AG09319 (cell line): ENCODE measurements around the gene SUCO.
"Not testable (repeated sequence)": the region's sequence is repeated elsewhere in the genome, so short reads cannot be mapped to it uniquely, and the experiment has no call there.

ENCODE experiments used
- DNase-seq: peaks from one replicate; pipeline ENCODE4 v3.0.0-alpha.2; 2010; ENCODE audit warnings: low read depth; ENCODE audit errors: extremely low read depth
- TF ChIP-seq, protein P1 (sequence below): IDR thresholded peaks from 2 replicates; pipeline ENCODE4 v1.5.1; 2011; ENCODE audit warnings: low read depth, mild to moderate bottlenecking, inconsistent platforms, low read length, moderate library complexity

SUCO gene

DNA sequence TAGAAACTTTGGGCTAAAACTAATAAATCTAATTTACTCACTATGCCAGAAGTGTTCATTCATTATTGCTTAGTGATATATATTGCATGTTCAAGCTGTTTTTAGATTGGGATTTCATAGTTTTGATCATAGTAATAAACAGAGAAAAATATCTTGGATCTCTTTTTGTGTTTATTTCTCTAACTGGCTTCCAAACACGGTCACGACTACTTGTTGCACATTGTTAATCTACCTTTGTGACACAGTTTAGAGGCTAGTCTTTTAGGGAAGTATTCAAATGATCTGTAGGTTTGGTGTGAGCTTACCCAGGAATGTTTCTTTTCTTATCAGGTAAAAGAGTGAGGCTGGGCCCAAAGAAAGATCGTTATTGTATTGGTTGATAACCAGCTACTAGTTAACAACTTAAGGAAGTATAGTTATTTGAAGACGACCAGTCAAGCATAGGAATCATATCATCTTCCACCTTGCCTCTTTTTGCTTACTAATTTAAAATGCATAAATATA lies 75.2 kb downstream of the SUCO start:
- DNase-seq, result no peak
- TF ChIP-seq, protein P1, sequence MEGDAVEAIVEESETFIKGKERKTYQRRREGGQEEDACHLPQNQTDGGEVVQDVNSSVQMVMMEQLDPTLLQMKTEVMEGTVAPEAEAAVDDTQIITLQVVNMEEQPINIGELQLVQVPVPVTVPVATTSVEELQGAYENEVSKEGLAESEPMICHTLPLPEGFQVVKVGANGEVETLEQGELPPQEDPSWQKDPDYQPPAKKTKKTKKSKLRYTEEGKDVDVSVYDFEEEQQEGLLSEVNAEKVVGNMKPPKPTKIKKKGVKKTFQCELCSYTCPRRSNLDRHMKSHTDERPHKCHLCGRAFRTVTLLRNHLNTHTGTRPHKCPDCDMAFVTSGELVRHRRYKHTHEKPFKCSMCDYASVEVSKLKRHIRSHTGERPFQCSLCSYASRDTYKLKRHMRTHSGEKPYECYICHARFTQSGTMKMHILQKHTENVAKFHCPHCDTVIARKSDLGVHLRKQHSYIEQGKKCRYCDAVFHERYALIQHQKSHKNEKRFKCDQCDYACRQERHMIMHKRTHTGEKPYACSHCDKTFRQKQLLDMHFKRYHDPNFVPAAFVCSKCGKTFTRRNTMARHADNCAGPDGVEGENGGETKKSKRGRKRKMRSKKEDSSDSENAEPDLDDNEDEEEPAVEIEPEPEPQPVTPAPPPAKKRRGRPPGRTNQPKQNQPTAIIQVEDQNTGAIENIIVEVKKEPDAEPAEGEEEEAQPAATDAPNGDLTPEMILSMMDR, result no peak

DNA sequence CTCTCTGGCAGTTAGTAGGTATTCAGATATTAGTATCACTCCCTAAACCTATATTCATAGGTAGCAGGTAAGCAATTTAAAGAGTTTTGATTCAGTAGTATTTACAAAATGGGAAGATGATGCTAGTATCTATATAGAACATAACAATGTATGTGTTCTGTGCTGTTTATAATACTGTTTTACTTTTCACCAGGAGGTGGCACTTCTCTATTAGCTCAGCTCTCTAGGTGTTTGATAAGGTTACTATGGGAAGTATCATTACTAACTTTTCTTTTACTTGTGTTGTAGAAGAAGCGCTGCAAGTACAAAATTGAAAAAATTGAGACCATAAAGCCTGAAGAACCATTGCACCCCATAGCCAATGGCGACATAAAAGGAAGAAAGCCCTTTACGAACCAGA lies 76.6 kb downstream of the SUCO start:
- DNase-seq, result no peak
- TF ChIP-seq, protein P1, result no peak; the same call in 1 of the 2 replicates

DNA sequence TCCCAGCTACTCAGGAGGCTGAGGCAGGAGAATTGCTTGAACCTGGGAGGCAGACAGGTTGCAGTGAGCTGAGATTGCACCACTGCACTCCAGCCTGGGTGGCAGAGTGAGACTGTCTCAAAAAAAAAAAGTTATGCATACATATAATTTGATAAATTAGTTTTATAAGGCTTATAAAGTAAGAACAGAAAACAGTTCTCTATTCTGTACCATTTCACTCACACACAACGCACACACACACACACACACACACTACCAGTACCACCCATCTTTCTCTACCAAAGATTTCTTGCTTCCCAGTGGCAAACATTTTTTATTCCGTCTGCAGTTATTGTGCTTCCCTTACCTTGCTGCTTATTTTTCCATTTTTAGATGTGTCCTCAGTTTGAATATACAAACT lies 79.5 kb downstream of the SUCO start:
- DNase-seq, result no peak

DNA sequence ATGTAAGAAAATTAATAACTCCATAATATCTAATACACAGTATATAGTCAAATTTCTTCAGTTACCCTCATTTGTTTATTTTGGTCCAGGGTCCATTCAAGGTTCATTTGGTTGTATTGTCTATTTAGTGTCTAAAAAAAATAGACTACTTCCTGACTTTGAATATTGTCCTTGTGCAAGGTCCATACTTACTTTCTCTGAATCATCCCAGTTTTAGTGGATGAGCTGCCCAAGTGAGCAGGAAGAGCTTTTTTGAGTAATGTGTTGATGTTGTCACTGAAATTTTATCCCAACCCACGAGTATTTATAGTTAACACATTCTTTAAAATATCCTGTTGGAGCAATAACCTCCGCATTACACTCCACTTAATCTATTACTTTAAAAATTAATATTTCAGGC lies 80.3 kb downstream of the SUCO start:
- DNase-seq, result no peak
- TF ChIP-seq, protein P1, result no peak

More for the DNA sequence above, 79.5 kb downstream of the SUCO start:
- TF ChIP-seq, protein P1, result no peak

DNA sequence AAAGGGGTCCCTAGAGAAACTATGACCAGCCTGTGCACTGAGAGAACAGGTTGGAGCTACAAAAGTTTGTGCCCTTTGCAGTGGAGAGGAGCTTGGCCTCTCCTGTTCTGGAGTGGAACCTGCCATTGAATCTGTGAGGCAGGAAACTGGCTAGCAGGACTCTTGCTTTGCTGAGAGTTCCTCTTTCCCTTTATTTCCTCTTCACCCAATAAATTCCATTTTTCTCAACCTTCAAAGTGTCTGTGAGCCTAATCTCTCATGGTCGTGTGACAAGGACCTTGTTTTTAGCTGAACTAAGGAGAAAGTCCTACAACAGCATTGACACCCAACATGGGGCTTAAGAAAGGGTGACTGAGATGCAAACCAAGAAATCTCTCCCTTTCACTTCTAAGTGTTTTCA lies 83.2 kb downstream of the SUCO start:
- TF ChIP-seq, protein P1, result no peak
- DNase-seq, result no peak

DNA sequence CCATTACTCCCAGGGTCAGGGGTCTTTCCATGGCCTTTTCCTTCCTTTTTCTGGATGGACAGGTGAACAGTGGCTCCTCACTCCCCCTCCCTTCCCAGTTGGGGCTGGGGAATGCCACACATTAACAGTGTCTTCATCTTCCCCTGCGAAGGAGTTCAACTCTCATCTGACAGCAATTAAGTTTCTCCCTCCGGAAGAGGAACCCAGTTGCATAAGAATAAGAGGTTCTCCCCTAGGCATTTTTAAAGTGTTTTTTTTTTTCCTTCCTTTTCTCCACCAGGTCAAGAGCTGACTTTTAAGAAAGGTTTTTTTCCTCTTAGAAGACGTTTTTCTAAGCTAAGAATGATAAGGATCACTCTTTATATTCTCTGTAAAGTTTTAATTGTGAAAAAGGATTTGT lies 83.7 kb downstream of the SUCO start:
- no peak for DNase-seq
- TF ChIP-seq, protein P1, result no peak

DNA sequence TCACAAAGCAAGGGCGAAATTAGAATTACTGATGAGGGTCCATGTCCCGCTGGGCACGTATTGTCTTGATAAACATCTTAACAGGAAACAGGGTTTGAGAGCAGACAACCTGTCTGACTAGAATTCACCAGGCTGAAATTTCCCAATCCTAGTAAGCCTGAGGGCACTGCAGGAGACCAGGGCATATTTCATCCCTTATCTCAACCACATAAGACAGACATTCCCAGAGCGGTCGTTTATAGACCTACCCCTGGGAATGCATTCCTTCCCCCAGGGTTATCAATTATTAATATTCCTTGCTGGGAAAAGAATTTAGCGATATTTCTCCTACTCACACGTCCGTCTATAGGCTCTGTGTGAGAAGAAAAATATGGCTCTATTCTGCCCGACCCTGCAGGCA lies 87.7 kb downstream of the SUCO start:
- not testable (repeated sequence) for DNase-seq

DNA sequence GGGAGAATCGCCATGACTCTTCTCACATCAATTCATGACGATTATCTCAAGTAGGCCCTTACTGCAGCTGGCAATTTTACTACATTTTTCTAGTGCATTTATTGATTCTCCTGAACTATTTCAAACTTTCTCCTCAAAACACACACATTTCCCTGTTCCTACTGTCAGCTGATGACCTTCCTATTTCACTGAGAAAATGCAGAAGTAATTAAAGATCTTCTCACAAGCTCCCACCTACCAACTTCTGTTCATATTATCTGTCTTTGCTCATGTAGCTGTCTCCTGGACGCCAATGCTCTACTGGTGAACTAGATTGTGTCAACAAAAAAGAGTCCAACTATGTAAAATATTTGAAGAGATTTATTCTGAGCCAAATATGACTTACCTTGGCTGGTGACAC lies 89.6 kb downstream of the SUCO start:
- no peak for DNase-seq
- TF ChIP-seq, protein P1, result no peak
